PFSK-1 (cell line): ENCODE measurements around the gene SLC25A33.

ENCODE experiments used
- FOXP2 ChIP-seq: optimal IDR thresholded peaks from 2 replicates; pipeline ENCODE3; 2011; ENCODE audit warnings: borderline replicate concordance, control low read depth, inconsistent platforms; ENCODE audit not compliant: insufficient read depth; ENCODE audit errors: extremely low read length, extremely low read depth
- POLR2AphosphoS5 ChIP-seq: IDR thresholded peaks from 2 replicates; pipeline ENCODE4 v1.6.1; 2012; ENCODE audit warnings: low read depth, mild to moderate bottlenecking, control low read depth, low read length, moderate library complexity
- SIN3A ChIP-seq: IDR thresholded peaks from 2 replicates; pipeline ENCODE4 v1.6.1; 2012; ENCODE audit warnings: mild to moderate bottlenecking, low read length, moderate library complexity, borderline replicate concordance; ENCODE audit not compliant: insufficient read depth
- TAF1 ChIP-seq: IDR thresholded peaks from 2 replicates; pipeline ENCODE4 v1.6.1; 2012; ENCODE audit warnings: low read length, control low read depth, borderline replicate concordance; ENCODE audit not compliant: insufficient read depth
- TF ChIP-seq, protein P1 (sequence below), 2 experiments: IDR thresholded peaks; 2 replicates each; pipeline versions ENCODE4 v1.6.1 to v1.8.0; 2011 to 2012; ENCODE audit warnings: low read depth in 2 of 2, low read length in 2 of 2, control low read depth in 1 of 2, inconsistent platforms in 1 of 2, mild to moderate bottlenecking in 1 of 2, moderate library complexity in 1 of 2; ENCODE audit not compliant: insufficient read depth in 1 of 2

DNA sequence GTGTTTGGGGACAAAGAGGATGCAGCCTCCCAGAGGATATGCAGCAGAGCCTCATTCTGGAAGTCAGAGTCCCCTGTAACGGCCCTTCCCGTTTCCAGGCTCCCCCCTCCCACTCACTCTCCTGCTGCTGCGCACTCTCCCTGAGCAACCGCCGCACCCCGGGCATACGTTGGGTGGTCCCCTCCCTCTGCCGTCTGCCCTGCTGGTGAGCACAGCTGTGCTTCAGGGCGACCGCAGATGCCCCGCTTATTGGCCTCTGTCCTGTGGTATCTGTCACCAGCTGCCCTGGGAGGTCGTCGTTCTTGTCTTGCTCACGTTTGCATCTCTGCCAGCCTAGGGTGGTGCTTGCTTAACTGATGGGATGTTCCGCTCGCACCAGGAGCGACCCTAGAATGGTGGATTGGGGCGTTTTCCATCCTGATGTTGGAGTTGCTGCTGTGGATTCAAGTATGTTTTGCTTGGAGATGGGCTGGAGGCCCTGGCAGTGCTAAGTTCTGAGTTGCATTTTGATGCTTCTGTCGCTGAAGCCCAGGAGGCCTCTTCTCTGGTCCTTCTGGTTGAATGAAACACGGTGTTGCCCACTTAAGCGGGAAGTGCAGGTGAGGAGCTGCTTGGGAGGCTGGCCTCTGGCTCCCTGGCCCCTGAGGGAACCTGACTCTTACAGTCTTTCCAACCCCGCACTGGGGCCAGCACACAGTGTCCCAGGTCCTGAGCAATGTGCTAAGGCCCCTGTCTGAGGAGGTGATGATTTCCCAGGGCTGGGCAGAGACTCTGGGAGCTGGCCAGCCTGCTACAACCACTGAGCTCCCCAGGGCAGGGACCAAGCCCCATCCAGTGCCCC is 52.6 kb downstream of the SLC25A33 start:
- TF ChIP-seq SIN3A: no peak
- TF ChIP-seq POLR2AphosphoS5: no peak
- TF ChIP-seq TAF1: no peak
- TF ChIP-seq, protein P1, sequence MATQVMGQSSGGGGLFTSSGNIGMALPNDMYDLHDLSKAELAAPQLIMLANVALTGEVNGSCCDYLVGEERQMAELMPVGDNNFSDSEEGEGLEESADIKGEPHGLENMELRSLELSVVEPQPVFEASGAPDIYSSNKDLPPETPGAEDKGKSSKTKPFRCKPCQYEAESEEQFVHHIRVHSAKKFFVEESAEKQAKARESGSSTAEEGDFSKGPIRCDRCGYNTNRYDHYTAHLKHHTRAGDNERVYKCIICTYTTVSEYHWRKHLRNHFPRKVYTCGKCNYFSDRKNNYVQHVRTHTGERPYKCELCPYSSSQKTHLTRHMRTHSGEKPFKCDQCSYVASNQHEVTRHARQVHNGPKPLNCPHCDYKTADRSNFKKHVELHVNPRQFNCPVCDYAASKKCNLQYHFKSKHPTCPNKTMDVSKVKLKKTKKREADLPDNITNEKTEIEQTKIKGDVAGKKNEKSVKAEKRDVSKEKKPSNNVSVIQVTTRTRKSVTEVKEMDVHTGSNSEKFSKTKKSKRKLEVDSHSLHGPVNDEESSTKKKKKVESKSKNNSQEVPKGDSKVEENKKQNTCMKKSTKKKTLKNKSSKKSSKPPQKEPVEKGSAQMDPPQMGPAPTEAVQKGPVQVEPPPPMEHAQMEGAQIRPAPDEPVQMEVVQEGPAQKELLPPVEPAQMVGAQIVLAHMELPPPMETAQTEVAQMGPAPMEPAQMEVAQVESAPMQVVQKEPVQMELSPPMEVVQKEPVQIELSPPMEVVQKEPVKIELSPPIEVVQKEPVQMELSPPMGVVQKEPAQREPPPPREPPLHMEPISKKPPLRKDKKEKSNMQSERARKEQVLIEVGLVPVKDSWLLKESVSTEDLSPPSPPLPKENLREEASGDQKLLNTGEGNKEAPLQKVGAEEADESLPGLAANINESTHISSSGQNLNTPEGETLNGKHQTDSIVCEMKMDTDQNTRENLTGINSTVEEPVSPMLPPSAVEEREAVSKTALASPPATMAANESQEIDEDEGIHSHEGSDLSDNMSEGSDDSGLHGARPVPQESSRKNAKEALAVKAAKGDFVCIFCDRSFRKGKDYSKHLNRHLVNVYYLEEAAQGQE (IDR thresholded peaks at IDR 0.05; ENCODE audit: insufficient read depth in 1 of 2, low read depth in 2 of 2, low read length in 2 of 2): no peak
- no peak for TF ChIP-seq FOXP2
